SK-N-MC (cell line): ENCODE results near the gene FANCL.

Experiments used
- EZH2 ChIP-seq: fragments of 200-600 bp; sonication (generic); IDR thresholded peaks from one replicate; pipeline ENCODE4 v1.6.1; 2017; ENCODE audit warnings: antibody characterized with exemption
- FOXP2 ChIP-seq: optimal IDR thresholded peaks from 2 replicates; pipeline ENCODE3; 2011; ENCODE audit warnings: mild to moderate bottlenecking, moderate library complexity; ENCODE audit not compliant: insufficient read depth; ENCODE audit errors: extremely low read length, control extremely low read depth
- POLR2AphosphoS5 ChIP-seq: IDR thresholded peaks from 2 replicates; pipeline ENCODE4 v1.6.1; 2012; ENCODE audit warnings: mild to moderate bottlenecking, low read depth, low read length, borderline replicate concordance

GRCh38 chr2:58133395-58133794 is 107.7 kb downstream of the FANCL start:
- no peak for TF ChIP-seq EZH2
- TF ChIP-seq POLR2AphosphoS5: no peak
- TF ChIP-seq FOXP2: no peak
